ENCODE results near the gene PTPRN2.

- TF ChIP-seq, protein P1, sequence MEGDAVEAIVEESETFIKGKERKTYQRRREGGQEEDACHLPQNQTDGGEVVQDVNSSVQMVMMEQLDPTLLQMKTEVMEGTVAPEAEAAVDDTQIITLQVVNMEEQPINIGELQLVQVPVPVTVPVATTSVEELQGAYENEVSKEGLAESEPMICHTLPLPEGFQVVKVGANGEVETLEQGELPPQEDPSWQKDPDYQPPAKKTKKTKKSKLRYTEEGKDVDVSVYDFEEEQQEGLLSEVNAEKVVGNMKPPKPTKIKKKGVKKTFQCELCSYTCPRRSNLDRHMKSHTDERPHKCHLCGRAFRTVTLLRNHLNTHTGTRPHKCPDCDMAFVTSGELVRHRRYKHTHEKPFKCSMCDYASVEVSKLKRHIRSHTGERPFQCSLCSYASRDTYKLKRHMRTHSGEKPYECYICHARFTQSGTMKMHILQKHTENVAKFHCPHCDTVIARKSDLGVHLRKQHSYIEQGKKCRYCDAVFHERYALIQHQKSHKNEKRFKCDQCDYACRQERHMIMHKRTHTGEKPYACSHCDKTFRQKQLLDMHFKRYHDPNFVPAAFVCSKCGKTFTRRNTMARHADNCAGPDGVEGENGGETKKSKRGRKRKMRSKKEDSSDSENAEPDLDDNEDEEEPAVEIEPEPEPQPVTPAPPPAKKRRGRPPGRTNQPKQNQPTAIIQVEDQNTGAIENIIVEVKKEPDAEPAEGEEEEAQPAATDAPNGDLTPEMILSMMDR (IDR thresholded peaks at IDR 0.05): no peak
- TF ChIP-seq POLR2A (IDR thresholded peaks at IDR 0.05): no peak
Measured at GRCh38 chr7:158024881-158025280, 562.7 kb downstream of the PTPRN2 start.
